GM21367 (cell line): ENCODE measurements around the gene ALK.

Experiments used
- ATAC-seq: cut with Tn5 transposase; IDR thresholded peaks from one replicate; pipeline ENCODE4 v1.9.1; 2021; ENCODE audit not compliant: unreplicated experiment

The ALK gene

GRCh38 chr2:29509397-29509796, 412.0 kb downstream of the ALK start:
- no peak for ATAC-seq

- no peak for ATAC-seq
Observed at GRCh38 chr2:29504746-29505145, 416.6 kb downstream of the ALK start.

GRCh38 chr2:29502460-29502911, 418.9 kb downstream of the ALK start:
- no peak for ATAC-seq

DNA sequence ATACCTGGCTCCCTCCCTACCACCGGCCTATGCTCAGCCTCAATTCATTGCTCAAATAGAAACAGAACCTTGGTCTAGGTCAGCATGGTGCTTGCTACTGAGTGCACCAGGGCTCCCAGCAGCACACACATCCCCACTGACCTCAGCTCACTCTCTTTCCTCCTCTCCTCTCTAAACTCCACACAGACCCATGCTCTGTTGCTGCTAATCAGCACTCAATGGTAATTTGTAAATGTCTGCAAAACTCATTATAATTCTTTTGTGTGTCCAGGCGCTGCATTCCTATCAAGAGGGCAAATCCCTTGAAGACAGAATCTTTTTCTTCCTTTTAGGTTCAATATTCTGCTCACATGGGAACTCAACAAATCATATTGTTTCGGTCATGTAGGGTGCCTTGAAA, 424.0 kb downstream of the ALK start:
- ATAC-seq = no peak

DNA sequence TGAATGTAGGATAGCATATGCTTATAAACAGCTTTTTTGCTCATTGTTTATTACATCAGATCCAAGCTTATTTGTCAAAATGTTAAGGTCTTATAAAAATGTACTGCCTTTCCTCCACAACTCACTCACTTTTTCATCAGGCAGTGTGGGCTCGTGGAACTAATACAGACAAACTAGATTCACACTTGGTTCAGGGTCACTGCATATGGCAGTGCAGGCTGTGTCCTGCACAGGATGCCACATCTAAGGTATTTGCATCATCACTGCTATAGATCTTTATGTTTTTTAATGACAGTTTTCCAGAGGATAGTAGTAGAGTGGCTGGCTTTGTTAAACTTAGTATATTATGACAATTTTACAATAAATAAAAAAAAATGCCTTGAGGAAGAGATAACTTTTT, 425.2 kb downstream of the ALK start:
- ATAC-seq = no peak

DNA sequence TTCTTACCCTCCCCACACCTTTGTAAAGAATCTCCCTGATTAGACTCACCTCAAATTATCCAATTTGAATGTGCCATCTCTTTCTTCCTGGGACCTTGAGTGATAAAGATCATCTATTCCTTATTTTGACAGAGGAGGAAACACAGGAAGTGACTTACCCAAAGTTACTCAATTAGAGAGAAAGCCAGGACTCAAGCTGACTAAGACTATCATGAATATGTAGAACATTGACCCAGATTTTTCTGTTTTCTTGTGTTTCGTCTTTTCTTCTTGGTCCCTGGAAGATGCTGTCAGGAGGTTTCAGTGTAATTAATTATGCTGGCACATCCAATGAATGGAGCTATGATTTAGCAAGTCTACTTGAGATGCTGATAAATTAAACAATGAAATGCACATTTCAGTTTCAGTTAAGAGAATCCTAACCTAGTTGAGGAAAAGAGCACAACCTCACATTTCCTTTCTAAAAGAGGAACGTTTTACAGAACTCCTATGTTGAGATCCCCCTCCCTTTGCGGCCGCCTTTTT, 425.8 kb downstream of the ALK start:
- no peak for ATAC-seq

GRCh38 chr2:29495068-29495467, 426.3 kb downstream of the ALK start:
- ATAC-seq = no peak

DNA sequence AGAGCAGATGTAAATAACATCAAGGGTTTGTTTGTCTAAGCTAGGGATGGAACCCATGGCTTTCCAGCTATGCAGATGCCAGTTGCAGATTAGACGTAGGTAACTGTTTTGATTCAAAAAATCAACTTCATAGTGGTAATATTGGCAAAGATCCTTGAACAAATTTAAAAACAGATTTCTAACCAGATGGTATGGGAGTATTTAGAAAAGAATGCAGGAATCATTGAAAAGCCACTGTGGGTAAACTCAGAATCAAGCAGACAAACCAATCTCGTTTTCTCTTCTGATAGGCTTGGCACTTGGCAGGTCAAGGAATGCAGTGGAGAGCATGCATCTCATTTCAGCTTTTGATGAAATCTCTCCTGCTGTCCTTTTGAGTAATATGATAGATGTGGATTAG, 428.7 kb downstream of the ALK start:
- ATAC-seq = no peak

DNA sequence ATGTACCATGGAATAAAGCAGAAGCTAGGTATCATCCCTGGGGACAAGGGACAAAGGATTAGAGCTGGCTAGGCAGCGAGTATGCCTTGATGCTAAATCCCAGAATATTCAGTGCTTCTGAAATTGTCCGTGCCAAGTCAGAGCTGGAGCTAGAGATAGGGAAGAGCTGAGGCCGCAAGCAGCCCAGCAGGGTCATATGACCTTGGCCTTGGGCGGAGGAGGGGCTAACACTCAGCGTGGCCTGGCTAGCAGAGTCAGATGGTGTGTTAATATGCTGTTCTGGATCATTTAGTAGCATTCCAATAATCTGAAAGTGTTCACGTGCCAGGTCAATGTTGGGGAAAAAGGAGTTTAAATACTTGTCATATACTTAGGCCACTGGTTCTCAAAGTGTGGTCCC, 431.3 kb downstream of the ALK start:
- ATAC-seq = no peak

GRCh38 chr2:29489568-29489967, 431.8 kb downstream of the ALK start:
- no peak for ATAC-seq

- ATAC-seq = no peak
Observed at GRCh38 chr2:29487967-29488555, 433.3 kb downstream of the ALK start.

DNA sequence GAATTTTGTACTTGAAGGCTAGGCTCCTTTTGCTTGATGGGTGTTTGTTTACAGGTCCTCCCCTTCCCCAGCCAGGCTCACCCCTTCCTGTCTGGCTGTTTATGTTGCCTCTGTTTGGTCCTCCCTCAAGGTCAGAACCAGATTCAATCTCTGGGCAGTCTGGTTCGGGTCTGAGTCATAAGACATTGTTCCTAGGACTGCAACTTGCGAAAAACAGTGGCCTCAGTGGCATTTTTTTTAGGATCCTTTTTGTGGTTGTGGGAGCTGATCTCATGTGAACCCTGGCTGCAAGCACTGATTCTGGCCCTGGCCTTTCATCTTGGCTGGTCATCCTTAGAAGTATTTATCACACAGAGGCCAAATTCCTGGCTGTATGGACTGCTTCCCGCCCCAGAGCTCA, 435.8 kb downstream of the ALK start:
- no peak for ATAC-seq

DNA sequence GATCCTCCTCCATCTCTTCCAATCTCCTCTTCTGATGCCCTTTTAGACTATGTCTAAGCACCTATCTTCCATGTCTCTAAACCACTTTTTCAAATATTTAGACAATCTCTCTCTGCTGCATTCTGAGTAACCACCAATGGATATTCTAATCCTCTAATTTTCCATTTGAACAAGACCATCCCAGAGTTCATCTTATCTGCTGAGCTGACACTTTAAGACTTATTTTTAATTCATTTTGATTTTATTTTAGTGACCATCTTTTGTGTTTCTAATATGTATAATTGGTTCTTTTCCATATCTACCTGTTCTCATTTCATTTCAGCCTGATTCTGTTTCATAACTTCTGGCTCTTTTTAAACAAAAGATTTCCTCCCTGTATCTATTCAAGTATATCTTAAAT, 436.3 kb downstream of the ALK start:
- ATAC-seq = no peak

DNA sequence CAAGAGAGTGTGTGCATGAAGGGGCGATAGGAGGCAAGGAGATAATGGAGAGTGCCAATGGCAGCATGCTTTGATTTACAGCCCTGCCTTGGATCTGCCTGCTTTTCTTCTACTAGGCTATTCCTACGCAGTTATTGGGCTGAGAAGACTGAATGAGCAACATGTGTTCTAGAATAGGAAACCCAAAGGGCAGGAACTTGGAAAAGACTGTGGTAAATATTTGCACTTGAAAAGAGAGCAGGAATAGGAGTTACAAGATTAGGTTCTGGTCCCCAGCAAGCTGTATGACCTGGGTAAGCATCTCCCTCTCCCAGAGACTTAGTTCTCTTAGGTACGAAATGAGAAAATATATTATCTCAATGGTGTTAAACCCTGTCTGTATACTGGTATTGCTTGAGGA, 438.5 kb downstream of the ALK start:
- no peak for ATAC-seq

DNA sequence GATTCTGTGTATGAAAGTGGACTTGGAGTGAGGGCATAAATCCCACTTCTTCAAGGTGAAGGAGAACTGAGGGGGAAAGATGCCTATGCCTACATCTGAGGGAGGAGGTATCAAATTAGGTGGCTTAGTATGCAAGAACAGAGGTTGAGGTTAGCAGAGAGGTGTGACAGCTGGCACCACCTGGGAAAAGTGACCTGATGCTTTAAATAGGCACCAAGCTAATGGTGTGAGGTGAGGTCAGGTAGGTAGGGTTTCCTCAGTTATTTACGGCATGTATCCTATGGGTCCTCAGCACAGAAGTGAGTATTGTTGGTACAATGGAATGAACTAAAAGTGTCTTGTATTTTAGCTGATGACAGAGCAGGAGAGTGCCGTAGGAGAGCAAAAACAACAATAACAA, 439.0 kb downstream of the ALK start:
- no peak for ATAC-seq

GRCh38 chr2:29481313-29481712, 440.1 kb downstream of the ALK start:
- no peak for ATAC-seq

DNA sequence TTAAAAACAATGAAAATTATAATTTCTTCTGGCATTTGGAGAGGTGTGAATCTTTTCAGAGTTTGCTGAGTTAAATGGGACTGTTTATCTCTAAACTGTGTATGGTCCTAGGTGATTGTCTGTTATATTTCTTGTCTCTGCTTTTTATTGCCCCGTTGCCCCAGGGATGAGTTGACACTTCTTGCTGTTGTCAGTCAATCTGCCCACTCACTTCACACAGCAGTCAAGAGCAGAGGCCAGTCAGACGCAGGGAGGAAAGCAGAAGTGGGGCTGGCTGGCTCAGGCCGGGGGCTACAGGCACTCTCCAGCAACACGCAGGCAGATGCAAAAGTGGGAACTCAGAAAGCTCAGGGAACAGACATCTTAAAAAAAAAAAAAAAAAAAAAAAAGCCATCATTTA, 441.0 kb downstream of the ALK start:
- no peak for ATAC-seq

GRCh38 chr2:29479401-29479800, 442.0 kb downstream of the ALK start:
- no peak for ATAC-seq

- ATAC-seq = no peak
Observed at GRCh38 chr2:29478641-29479040, 442.7 kb downstream of the ALK start.

DNA sequence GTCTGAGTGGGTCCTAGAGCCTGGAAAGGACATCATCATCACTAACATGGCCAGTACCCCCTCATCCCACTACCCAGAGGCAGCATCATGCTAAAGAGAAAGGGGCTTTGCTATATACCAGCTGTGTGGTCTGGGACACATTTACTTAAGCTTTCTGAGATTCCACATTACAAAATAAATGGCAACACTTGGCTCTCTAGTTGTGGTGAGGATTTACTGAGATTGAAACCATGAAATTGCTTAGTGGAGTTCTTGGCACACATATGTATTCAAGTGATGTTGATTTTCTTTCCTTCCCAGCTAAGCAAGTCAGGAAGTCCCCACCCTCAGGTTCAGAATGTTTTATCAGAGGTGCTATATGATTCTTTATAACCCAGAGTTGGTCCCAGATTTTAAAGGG, 444.2 kb downstream of the ALK start:
- ATAC-seq = no peak

GRCh38 chr2:29475499-29475898, 445.9 kb downstream of the ALK start:
- ATAC-seq = no peak

DNA sequence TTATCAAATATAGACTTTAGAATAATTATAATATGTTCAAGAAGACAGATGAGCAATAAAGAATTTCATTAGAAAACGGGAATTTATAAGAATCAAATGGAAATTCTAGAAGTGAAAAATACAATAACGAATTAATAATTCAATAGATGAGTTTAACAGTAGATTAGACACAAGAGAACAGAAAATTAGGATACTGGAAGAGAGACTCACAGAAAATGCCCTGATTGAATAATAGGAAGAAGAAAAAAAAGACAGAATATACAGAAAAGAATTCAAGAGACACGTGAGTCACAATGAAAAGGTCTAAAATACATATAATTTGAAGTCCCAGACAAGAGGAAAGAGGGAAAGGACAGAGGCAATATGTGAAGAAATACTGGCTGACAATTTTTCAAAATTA, 451.4 kb downstream of the ALK start:
- ATAC-seq = no peak

GRCh38 chr2:29469516-29469915, 451.9 kb downstream of the ALK start:
- ATAC-seq = no peak
